ENCODE measurements around the gene GSK3B. TPM values are rescaled to one million over a fixed set of nuclear protein-coding genes. Genes with fewer than 3 reads are reported as not detected.

GSK3B gene
- total and polyA plus RNA-seq, 2 experiments from 2014 or later, result 29.0 to 45.3 TPM

- no peak for TF ChIP-seq ZNF462 (CRISPR knock-in tag; IDR thresholded peaks at IDR 0.05)
- no peak for TF ChIP-seq EZH2 (IDR thresholded peaks at IDR 0.05; ENCODE audit: low read depth, unreplicated experiment)
- no peak for TF ChIP-seq ETS1 (IDR thresholded peaks at IDR 0.05)
- no peak for TF ChIP-seq NANOG (IDR thresholded peaks at IDR 0.05; ENCODE audit: borderline replicate concordance)
- TF ChIP-seq POLR2AphosphoS5 (IDR thresholded peaks at IDR 0.05; ENCODE audit: low read depth), result no peak
Measured at GRCh38 chr3:119893769-119894168, 200.5 kb downstream of the GSK3B start (continued).

- Histone ChIP-seq H3K9me2 (ENCODE audit: insufficient read depth) (no peaks in the 10 kb centered on the region), H3K4me1 (ENCODE audit: insufficient read depth) (no peaks in the 10 kb centered on the region), H3K36me3 (ENCODE audit: insufficient read depth) (peaks cover 11% of the 10 kb centered on the region), H3K4me2 (no peak overlapping the region), H3K4me3 (no peak overlapping the region), H3K27ac (ENCODE audit: low read depth) (no peak overlapping the region), H4K20me1 (replicated peaks; ENCODE audit: insufficient read depth) (no peaks in the 10 kb centered on the region), H3F3A (replicated peaks; ENCODE audit: low read depth) (no peaks in the 10 kb centered on the region), H3K27me3 (ENCODE audit: insufficient read depth) (no peaks in the 10 kb centered on the region), H3K79me2 (replicated peaks; ENCODE audit: insufficient read depth) (no peaks in the 10 kb centered on the region), H2AFZ (no peak overlapping the region)
- no peaks in the 10 kb centered on the region for H3K27me3 Mint-ChIP-seq (ENCODE audit: insufficient read depth, low read depth, poor library complexity)
- peaks cover 3% of the 10 kb centered on the region; the same call in 2 of the 3 replicates for H3K4me1 Mint-ChIP-seq
- H3K36me3 Mint-ChIP-seq (ENCODE audit: low read depth), result peaks cover 34% of the 10 kb centered on the region
- peaks cover 7% of the 10 kb centered on the region for H3K9me3 Mint-ChIP-seq
- no peak overlapping the region for H3K27ac Mint-ChIP-seq
- DNase-seq (ENCODE audit: low spot score), result peak; percentile 88
- H3K4me3 Mint-ChIP-seq, result no peak overlapping the region
- ATAC-seq, result peak; percentile 89
- TF ChIP-seq ZNF331 (CRISPR knock-in tag; IDR thresholded peaks at IDR 0.05; ENCODE audit: low read depth) (no peak), ZNF462 (CRISPR knock-in tag; IDR thresholded peaks at IDR 0.05) (no peak)
Measured at GRCh38 chr3:119891944-119892721, 202.1 kb downstream of the GSK3B start.

Data from GM23338 (cell line).